GM19238 (cell line): ENCODE results near the gene SLC27A1.
A peak's percentile ranks its signal among the peaks of the same experiment; 100 is the strongest.
"Not testable (repeated sequence)": the region's sequence is repeated elsewhere in the genome, so short reads cannot be mapped to it uniquely, and the experiment has no call there.

Experiments used
- DNase-seq: peaks from one replicate; pipeline ENCODE4 v3.0.0; 2011; ENCODE audit warnings: low spot score; ENCODE audit not compliant: insufficient read length

SLC27A1 gene

DNA sequence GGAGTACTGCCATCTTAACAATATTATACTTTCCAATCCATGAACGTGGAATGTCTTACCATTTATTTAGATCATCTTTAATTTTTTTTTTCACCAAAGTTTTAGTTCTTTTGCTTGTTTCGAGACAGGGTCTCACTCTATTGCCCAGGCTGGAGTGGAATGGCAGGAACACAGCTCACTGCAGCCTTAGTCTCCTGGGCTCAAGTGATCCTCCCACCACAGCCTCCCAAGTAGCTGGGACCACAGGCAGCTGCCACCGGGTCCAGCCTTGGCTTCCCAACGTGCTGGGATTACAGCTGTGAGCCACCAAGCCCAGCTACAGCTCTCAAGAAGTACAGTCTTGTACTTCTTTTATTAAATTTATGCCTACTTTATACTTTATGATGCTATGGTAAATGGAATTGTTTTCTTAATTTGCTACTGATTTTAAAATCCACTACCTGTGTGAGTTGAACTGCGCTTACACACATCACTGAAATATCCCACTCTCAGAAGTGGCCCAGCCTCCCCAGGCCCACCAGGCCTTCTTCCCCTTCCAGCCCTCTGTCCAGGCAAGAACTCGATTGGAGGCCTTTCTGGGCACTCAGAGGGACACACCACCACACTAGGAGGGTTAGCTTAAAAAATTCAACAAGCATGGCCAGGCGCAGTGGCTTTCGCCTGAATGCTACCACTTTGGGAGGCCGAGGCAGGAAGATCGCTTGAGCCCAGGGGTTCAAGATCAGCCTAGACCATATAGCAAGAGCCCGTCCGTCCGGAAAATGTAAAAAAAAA lies 40.1 kb downstream of the SLC27A1 start:
- no peak for DNase-seq

DNA sequence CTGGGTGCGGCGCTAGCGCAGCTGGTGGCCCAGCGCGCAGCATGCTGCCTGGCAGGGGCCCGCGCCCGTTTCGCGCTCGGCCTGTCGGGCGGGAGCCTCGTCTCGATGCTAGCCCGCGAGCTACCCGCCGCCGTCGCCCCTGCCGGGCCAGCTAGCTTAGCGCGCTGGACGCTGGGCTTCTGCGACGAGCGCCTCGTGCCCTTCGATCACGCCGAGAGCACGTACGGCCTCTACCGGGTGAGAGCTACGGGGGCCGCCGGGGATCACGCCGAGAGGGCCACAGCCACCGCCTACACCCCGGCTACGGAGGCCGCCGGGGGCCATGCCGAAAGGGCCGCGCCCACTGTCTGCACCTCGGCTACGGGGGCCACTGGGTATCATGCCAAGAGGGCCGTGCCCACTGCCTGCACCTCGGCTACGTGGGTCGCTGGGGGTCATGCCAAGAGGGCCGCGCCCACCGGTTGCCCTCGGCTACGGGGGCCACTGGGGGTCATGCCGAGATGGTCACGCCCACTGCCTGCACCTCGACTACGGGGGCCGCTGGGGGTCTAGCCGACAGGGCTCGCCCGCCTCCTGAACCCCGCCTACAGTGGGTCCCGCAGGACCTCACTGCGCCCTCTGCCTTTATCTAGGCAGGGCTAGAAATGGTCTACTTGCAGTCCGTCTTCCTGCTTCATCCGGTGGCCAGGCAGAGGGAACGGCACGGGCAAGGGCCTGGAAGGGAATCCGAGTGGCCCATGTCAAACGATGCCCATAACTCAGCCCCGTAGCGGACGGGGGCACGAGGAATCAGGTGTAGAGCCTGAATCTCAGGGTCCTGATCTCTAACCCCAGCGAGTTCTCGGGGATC lies 41.6 kb downstream of the SLC27A1 start:
- peak; percentile 84 for DNase-seq

DNA sequence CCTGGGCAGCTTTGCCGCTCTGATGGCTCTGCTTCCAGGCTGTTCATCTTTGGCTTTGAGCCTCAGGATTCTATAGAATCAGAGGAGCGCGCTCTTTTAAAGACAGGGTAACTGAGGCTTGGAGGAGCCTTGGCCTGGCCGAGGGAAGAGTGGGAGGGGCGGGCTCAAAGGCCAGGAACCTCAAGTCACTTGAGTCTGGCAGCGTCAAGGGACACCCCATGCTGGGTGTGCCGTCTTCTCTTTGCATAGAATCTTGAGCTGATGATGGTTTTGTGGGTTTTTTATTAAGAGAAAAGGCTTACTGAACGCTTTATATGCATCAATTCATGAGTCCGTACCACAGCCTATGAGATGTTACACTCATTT lies 42.2 kb downstream of the SLC27A1 start:
- no peak for DNase-seq

DNA sequence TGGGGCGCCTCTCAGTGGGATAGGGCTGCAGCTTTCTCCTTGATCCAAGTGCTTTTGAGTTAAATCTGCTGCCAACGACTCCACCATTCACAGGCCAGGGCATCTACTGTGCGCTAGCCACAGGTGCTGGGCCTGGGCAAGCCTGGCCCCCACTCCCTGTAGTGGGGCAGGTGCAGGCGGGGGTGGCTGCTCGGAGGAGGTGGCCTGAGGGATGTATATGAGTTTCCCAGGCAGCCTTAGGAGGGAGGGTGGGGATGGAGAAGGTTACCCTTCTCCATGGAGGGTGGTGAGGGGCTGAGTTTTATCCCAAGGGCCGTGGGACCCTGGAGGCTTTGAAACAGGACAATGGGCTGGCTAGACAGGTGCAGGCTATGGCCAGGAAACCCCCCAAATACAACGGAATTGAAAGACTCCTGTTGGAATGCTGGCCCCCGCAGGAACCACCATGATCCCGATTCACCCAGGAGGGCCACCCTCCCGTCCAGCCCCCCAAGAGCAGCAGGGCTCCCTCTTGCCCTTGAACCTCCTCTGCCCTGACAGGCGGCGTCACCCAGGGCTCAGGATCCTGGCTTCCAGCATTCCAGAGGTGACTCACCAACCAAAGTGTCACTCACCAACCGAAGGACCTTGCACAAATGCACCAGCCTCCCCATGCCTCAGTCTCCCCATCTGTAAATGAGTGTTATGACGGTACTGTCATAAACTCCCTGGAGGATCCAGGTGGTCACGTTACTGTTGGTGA lies 45.3 kb downstream of the SLC27A1 start:
- DNase-seq = no peak

DNA sequence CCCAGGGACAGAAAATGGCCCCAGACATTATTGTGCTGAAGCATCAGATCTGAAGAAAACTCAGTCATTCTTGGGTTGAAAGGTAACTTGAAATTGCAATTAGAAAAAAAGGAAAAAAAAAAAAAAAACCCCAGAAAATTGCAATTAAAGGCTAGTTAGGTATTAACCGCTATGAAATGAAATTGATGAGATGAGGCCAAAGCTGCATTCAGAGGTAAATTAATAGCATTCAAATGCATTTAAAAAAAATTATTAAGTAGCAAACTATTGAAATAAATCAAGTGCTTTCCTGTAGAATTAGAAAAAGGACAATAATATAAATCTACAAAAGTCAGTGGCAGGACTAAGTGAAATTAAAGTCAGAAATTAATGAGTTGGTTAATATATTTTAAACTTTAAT lies 47.6 kb downstream of the SLC27A1 start:
- no peak for DNase-seq

DNA sequence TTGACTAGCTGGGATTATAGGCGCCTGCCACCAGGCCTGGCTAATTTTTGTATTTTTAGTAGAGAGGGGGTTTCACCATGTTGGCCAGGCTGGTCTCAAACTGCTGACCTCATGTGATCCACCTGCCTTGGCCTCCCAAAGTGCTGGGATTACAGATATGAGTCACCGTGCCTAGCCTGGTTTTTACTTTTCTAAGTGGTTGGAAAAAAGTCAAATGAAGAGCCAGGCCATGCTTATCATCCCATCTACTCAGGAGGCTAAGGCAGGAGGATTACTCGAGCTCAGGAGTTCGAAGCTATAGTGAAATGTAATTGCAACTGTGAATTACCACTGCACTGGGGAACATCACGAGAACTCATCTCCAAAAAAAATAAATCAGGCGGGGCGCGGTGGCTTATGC lies 48.3 kb downstream of the SLC27A1 start:
- not testable (repeated sequence) for DNase-seq

DNA sequence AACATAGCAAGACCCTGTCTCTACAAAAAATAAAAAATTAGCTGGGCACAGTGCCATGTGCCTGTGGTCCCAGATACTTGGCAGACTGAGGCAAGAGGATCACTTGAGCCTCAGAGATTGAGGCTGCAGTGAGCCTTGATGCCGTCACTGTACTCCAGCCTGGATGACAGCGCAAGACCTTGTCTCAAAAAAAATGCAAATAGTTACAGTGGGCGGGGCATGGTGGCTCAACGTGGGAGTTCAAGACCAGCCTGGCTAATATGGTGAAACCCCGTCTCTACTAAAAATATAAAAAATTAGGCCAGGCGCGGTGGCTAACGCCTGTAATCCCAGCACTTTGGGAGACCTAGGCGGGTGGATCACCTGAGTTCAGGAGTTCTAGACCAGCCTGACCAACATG lies 49.6 kb downstream of the SLC27A1 start:
- no peak for DNase-seq

DNA sequence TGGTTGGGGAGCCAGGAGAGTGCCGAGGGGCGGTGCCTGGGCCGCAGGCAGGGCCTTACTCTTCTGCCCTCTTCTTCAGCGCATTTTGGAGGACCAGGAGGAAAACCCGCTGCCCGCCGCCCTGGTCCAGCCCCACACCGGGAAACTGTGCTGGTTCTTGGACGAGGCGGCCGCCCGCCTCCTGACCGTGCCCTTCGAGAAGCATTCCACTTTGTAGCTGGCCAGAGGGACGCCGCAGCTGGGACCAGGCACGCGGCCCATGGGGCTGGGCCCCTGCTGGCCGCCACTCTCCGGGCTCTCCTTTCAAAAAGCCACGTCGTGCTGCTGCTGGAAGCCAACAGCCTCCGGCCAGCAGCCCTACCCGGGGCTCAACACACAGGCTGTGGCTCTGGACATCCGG lies 50.5 kb downstream of the SLC27A1 start:
- DNase-seq = no peak

DNA sequence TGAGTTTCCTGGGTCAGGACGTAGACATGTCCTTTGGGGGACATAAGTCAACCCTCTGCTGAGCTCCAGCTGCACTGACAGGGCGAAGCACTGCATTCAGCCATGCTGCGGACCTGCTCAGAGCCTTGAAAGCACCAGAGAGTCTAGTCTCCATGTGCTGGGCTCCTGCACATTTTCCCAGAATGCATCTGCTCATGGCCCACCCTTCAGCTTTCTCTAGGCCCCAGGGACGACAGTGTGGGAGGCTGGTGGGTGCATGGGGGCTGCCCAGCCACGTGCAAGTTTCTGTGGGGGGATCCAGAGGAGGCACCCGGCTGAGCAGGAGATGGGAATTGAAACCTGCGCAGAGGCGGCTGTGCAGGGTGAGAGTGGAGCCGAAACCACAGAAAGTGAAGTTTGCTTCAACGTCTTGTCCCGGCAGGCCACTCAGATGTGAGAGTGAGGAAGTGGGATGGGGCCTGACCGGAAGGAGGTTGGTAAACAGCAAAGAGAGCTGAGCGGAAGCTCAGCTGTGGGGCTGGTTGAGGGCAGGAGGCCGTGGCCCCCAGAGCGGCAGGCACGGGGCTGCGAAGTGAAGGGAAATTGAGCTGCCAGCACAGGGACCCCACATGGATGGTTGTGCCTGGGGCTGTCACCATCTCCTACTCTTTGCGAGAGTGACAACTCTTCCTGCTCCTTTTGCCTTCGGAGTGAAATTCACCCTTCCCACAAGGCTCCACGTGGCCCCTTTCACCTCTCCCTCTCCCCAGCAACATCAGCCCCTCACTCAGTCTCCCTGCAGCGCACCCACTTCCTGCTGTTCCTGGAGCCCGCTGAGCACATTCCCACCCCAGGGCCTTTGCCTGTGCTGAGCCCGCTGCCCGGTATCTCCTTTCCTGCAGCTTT lies 52.9 kb downstream of the SLC27A1 start:
- peak; percentile 89 for DNase-seq

DNA sequence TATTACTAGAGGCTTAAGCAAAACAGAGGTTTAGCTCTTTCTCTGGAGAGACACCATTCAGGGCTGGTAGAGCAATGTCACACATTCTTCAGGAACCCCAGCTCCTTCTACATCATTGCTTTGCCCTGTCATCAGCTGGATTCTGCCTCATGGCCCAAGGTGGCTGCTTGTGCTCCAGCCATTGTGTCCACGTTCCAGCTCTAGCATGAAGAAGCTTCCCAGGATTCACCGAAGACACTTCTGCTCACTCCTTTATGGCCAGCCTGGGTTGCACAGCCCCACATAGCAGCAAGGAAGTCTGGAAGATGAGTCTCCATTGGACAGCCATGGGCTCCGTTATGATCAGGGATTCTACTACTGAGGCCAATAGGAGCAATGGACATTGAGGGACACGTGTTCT lies 54.3 kb downstream of the SLC27A1 start:
- no peak for DNase-seq

DNA sequence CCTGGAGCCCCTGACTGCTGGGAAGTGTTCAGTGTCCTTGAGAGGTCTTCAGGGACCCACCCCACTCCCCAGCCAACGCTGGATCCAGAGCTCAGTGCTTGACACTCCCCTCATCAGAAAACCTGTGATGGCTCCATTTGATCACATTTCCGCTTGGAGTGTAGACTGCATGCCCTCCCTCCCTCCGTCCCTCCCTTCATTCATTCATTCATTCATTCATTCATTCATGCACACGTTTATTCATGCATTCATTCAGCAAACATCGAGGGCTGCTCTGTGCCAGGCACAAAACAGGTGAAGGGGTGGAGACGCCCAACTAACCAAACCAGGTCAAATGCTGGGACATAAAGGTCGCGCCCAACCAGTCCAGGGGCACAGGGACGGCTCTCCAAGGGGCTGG lies 54.8 kb downstream of the SLC27A1 start:
- no peak for DNase-seq

DNA sequence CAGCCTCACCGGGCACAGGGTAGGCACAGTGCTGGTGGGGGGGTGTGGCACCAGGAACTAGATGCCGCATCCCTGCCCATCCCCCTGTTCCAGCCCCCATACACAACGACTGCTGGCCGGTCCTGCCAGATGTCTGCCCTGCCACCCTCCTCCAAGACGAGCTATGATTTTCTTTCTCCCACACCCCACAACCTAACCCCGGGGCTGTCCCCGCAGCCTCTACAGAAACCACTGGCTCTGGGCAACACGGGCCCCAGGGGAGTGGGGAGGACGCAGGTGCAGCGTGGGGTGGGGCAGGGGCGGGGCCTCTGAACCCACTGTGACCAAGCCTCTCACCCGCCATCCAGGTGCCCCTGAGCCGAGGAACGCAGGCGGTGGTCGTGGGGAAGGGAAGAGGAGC lies 56.6 kb downstream of the SLC27A1 start:
- DNase-seq = peak; percentile 62

DNA sequence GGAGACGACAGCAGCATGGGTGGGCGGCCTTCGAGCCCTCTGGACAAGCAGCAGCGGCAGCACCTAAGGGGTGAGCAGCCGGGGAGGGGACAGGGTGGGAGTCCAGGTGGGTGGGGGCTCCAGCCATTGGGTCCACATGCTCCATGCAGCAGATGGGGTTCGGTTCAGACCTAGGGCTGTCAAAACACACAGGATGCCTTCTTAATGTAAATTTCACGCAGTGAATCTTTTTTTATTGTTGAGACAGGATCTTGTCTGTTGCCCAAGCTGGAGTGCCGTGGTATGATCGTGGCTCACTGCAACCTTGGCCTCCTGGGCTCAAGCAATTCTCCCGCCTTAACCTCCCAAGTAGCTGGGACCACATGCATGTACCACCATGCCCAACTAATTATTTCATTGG lies 57.0 kb downstream of the SLC27A1 start:
- no peak for DNase-seq

DNA sequence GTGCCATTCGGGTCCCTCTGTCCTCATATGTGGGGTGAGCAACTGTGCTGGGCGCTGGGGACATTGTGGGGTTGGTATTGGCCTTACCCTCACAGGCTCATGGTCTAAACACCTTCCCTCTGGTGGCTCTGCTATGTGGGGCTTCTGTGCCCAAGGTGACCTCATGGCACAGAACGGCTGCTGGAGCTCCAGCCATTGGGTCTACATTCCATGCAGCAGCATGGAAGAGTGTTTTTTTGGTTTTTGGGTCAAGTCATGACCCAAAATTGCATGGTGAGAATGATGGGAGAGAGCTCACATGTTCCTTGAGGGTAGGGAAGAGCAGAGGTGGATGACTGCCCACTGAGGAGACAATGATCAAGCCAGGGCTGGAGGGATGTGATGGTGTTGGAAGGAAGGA lies 58.3 kb downstream of the SLC27A1 start:
- DNase-seq = no peak

DNA sequence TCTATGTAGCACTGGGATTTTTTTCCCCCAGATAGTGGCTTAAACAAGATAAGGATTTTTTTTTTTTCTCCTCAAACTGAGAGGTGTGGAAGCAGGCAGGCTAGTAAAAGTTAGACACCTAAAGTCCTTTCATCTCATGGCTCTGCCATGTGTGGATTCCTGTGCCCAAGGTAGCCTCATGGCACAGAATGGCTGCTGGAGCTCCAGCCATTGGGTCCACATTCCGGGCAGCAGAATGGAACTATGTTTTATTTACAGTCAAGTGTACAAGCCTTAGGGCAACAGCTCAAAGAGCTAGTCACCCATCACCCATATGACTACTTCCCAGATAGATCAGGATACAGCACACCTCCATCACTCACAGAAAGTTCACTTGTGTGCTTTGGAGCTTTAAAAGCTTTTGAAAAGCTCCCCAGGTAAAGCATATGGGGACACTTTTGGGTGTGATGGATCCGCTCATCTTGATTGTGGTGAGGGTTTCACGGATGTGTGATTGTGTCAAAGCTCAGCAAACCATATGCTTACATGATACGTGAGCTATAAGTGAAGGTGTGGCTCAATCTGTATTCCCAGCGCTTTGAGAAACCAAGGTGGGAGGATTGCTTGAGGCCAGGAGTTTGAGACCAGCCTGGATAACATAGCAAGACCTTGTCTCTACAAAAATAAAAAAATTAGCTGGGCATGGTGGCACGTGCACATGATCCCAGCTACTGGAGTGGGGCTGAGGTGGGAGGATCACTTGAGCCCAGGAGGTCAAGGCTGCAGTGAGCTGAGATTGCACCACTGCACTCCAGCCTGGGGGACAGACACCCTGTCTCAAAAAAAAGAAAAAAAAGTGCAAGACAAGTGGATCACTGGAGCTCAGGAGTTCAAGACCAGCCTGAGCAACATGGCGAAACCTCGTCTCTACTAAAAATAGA lies 59.2 kb downstream of the SLC27A1 start:
- DNase-seq = no peak

DNA sequence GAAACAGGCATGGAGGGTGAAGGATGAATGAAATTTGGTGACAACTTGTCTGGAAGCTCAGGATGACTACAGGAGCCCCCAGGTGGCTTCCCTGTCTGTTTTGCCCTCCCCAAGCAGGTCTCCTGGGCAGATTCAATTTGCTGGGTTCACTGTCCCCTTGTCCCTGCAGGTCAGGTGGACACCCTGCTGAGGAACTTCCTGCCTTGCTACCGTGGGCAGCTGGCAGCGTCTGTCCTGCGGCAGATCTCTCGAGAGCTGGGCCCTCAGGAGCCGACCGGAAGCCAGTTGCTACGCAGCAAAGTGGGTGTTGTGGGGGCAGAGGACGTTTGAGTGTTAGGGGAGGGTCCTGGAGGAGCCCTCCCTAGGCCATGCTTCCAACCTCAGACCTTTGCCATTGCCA lies 60.3 kb downstream of the SLC27A1 start:
- DNase-seq = no peak

DNA sequence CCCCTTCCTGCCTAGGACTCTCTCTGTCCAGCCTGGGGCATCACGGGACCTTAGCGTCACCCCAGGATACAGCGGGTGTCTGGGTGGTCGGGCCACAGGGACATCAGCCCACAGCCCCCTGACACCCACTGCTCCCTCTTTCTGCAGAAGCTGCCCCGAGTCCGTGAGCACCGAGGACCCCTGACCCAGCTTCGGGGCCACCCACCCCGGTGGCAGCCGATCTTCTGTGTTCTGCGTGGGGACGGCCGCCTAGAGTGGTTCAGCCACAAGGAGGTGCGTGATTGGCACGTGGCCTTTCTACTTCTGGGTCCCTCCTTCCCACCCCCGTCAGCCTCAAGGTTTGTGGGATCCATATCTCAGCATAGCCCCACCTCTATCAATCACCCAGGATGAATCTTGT lies 61.8 kb downstream of the SLC27A1 start:
- DNase-seq = no peak

DNA sequence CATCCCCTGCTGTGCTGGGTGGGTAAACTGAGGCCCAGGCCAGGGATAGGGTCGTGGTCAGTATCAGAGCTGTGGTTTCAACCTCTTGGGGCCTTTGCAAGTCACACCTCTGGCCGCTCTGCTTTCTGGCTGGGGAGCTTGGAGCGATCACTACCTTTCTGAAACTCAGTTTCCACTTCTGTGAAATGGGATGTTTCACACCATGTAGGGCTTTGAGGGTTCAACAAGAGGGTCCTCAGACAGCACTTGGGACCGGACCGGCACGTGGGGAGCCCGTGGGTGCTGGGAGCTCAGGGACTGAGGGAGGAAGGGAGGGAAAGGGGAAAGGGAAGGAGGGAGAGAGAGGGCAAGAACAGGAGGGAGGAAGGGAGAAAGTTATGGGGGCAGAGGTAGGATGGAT lies 62.2 kb downstream of the SLC27A1 start:
- DNase-seq = no peak

DNA sequence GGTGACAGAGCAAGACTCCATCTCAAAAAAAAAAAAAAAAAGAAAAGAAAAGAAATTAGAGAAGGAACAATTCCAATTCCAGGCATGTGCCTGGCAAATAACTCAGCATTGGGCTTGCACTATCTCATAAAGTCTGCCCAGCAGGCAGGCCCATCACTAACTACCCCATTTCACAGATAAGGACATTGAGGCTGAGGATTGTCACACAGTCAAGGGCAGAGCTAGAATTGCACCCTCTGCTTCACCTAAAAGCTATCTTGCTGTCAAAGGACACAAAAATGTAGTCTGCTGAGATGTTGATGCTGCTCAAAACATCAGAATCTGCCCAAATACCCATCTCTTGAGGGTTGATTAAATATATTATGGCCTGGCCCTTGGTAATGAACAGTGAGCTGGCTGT lies 64.4 kb downstream of the SLC27A1 start:
- DNase-seq = no peak

DNA sequence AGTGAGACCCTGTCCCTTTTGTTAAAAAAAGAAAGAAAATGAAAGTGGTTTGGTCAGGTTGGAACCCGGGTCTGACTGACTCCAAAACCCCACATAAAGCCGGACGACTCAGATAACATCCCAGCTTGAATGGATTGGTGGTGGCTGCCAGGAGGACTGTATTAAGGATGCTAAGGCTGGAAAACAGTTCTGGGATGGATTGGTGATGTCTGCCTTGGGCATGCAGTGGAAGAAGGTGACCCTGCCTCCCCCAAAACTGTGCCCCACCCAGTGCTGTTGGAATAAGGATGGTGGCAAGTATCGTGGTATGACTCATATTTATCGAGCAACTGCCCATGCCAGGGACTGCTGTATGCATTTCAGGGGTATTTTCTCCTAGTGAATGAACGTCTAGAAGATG lies 66.6 kb downstream of the SLC27A1 start:
- DNase-seq = no peak
